Gastroesophageal sphincter (tissue), 3 donors: ENCODE data around the gene CEP55.

Experiments
- CTCF ChIP-seq, 4 experiments: fragments of 200-600 bp in 2 of 4; fragments of 450-650 bp in 2 of 4; sonication (generic) in 1 of 4; IDR thresholded peaks; one replicate each; pipeline ENCODE4 v1.5.1; 2017 to 2019; ENCODE audit warnings: antibody characterized with exemption in 4 of 4, mild to moderate bottlenecking in 2 of 4, moderate library complexity in 2 of 4
- EP300 ChIP-seq: sonication (generic); formaldehyde crosslinking; IDR thresholded peaks from one replicate; pipeline ENCODE4 v1.6.1; 2017; ENCODE audit warnings: antibody characterized with exemption, mild to moderate bottlenecking
- POLR2AphosphoS5 ChIP-seq: sonication (generic); formaldehyde crosslinking; IDR thresholded peaks from one replicate; pipeline ENCODE4 v1.6.1; 2017; ENCODE audit warnings: antibody characterized with exemption

- TF ChIP-seq CTCF (IDR thresholded peaks at IDR 0.05) (no peak), EP300 (no peak), POLR2AphosphoS5 (no peak)
Observed at GRCh38 chr10:93554316-93554663, 57.9 kb downstream of the CEP55 start.
